GM13976 (cell line): ENCODE measurements around the gene AIP.
A peak's percentile ranks its signal among the peaks of the same experiment; 100 is the strongest.

Experiments used
- DNase-seq: peaks from one replicate; pipeline ENCODE4 v3.0.0; 2012; ENCODE audit warnings: low spot score
- in situ Hi-C: fragments of 300-500 bp; cut with MboI; formaldehyde crosslinking; loops from one replicate; pipeline ENCODE4 v1.12.0; 2022; ENCODE audit warnings: low sequenced_read_pairs, mixed read lengths, inconsistent platforms; ENCODE audit not compliant: unreplicated experiment
- TF ChIP-seq, protein P1 (sequence below): IDR thresholded peaks from 2 replicates; pipeline ENCODE4 v1.5.1; 2012; ENCODE audit warnings: borderline replicate concordance, mild to moderate bottlenecking; ENCODE audit not compliant: insufficient read depth; ENCODE audit errors: extremely low read depth, missing control alignments, control extremely low read depth

The AIP gene

DNA sequence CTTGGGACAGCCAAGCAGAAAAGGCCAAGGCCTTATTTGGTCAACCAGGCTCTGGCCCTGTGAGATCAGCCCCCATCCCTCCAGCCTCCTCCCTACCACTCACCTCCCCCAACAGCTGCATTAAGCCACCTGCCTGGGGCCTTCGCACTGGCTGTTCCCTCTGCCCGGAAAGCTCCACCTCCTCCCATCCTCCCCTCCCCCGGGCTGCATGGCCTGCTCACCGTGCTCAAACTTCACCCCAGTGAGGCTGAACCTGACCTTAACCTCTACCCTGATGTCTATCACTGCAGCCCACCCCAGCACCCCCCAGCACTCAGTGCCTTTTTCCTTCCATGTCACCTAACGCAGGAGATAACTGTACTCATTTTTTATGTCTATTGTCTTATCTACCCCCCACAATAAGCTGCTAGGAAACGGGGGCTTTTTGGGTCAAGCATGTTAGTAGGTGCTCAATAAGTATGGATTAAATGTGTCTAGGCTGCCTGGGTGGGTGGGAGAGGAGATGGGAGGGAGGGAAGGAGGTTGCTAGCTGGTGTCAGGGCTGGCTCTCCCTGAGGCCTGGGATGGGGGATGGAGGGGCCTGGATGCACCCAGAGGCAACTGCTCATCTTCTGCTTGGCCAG is 46.3 kb upstream of the AIP start:
- TF ChIP-seq, protein P1, sequence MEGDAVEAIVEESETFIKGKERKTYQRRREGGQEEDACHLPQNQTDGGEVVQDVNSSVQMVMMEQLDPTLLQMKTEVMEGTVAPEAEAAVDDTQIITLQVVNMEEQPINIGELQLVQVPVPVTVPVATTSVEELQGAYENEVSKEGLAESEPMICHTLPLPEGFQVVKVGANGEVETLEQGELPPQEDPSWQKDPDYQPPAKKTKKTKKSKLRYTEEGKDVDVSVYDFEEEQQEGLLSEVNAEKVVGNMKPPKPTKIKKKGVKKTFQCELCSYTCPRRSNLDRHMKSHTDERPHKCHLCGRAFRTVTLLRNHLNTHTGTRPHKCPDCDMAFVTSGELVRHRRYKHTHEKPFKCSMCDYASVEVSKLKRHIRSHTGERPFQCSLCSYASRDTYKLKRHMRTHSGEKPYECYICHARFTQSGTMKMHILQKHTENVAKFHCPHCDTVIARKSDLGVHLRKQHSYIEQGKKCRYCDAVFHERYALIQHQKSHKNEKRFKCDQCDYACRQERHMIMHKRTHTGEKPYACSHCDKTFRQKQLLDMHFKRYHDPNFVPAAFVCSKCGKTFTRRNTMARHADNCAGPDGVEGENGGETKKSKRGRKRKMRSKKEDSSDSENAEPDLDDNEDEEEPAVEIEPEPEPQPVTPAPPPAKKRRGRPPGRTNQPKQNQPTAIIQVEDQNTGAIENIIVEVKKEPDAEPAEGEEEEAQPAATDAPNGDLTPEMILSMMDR: no peak
- peak; percentile 91 for DNase-seq
- in situ Hi-C loops: no loop called here

DNA sequence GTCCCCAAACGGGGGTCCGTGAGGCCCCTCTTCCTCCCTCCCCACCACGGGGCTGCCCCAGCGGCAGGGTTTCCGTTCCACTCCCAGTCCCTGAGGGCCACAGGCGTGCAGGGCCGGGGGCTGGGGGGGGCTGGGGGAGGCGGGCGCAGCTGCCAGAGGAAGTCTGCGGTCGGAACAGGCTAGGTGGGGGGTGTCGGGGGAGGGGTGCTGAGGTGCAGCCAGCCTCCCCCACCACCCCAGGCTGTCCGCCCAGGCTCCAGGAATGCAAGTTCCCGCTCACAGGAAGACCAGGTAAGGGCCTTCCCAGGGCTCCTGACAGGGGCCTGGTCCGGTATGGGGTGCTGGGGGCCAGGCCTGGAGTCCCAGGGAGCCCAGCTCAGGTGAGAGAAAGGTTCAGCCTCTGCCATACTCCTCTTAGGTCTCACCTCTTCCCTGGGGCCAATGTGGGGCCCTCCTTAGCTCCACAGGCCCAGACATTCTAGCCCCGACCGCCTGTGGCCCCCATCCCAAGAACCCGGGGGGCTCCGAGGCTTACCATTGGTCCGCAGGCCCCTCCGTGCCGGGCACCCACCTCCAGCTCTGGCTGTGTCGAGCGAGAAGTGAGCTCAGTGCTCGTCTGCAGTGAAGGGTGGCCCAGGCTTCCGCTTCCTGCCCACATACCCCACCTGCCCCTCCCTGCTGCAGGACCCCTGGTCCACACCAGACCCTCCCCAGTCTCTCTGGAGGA is 45.6 kb upstream of the AIP start, which contains the start of gene PTPRCAP:
Gene PTPRCAP, minus strand, starts transcription at position 601 of the 727 bp plus-strand sequence. Its CDS starts 63 bp downstream, at position 538.
- DNase-seq: peak; percentile 81
- TF ChIP-seq, protein P1: no peak
- in situ Hi-C loops: no loop called here

DNA sequence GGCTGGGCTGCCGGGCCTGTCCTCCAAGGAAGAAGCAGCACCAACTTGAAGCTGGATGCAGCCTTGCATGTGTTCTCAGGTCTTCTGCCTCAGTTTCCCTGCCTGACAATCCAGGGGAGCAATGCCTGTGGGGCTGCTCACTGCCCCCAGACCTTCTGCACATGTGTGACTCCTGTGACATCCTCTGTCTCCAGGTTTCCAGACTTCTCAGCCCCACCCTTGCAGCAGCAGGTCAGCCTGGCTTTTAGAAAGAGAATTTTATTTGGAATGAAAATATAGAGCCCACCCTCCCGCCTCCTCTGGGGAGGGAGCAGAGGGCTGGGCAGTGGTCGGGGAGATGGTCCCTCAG is 45.0 kb upstream of the AIP start:
- no peak for DNase-seq
- TF ChIP-seq, protein P1: no peak
- in situ Hi-C loops: no loop called here

DNA sequence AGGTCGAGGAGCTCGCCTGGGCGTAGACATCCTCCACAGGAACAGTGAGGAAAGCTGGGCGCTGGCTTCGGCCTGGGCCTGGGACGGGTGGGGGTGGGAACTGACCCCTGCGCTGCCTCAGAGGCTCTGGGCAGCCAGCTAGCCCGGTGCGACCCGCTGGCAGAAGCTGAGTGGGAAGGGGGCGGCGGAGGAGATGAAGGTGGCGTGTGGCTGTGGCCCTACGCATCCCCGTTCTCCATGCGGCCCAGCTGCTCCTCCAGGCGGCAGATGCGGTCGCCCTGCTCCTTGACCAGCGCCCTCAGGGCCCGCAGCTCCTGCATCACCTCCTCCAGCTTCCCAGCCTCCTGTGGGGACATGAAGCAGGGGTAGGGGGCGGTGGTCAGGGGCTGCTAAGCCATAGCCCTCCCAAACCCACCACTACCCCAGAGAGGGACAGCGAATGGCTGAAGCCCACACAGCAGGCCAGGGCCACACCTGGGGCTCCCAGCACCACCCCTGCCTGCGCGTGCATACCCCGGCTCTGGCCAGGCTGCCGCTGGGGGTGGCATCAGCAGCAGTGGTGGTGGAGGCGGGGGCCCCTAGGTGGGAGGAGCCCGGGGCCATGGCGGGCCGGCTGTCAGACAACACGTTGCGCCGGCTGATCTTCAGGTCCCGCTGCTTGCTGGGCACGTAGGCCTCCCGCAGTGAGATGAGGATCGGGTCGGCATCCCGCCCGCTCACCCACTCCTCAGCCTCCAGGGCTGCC is 44.5 kb upstream of the AIP start:
- DNase-seq: peak; percentile 81
- TF ChIP-seq, protein P1: no peak
- in situ Hi-C loops: no loop called here

DNA sequence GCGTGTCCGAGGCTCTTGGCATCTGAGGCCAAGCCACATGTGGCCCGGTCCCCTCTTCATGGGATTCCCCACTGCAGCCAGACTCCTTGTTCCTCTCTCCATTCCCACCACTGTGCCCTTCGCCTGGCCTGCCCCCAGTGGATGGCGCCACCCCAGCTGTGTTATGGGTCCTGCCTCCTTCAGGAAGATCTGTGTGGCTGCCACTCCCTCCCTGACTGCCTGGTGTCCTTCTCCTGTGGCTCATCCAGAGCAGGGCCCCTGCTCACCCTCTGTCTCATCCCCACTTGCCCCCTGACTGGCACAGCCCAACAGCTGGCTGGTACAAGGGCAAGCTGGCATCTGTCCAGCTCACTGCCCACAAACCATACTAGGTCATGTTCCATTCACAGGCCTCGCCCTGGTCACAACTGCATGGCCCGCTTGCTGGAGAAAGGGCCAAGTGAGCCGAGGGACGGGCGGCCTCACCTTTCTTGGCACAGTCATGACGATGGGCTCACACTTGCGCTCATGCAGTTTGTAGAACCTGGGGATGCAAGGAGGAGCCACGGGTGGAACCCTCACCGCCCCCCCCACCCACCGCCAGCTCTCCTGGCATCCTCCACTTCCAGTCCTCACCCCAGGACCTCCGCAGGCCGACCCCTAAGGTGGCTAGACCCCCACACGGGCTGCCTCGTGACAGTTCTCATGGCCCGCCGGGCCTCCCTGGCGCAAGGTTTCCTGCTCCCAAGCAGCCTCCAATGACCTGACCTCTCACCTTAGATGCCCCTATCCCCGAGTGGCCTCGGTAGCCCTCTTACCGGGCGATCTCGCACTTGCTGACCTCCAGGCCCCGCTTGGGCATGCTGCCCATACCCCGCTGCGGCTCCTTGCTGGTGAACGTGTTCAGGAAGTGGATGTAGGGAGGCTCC is 43.3 kb upstream of the AIP start:
- in situ Hi-C loops: no loop called here
- TF ChIP-seq, protein P1: no peak
- DNase-seq: no peak
